ENCODE results near the gene CCDC6.

- TF ChIP-seq CTCF (IDR thresholded peaks at IDR 0.05): no peak
- no peak for TF ChIP-seq POLR2A (IDR thresholded peaks at IDR 0.05)
- TF ChIP-seq EP300 (IDR thresholded peaks at IDR 0.05): no peak
Observed at GRCh38 chr10:59900048-59900727, 6.2 kb downstream of the CCDC6 start.

Measured in ovary (tissue), 3 donors.